OCI-LY1 (cell line): ENCODE data around the gene KPRP.

Experiments
- H2AFZ ChIP-seq: fragments of 200-600 bp; sonication (generic), shearing (Covaris generic); 2 replicates; pipeline ENCODE4 v1.6.0; 2014; ENCODE audit warnings: antibody characterized with exemption, mild to moderate bottlenecking, low read length
- H3F3A ChIP-seq: fragments of 200-600 bp; sonication (generic), shearing (Covaris generic); 2 replicates; pipeline ENCODE4 v1.6.0; 2014; ENCODE audit warnings: mild to moderate bottlenecking, antibody characterized with exemption, low read length, moderate library complexity; ENCODE audit not compliant: insufficient read depth
- H3K27ac ChIP-seq: fragments of 200-600 bp; sonication (generic); 2 replicates; pipeline ENCODE4 v1.5.1; 2014; ENCODE audit warnings: low read length, mixed run types, mild to moderate bottlenecking, low read depth; ENCODE audit not compliant: poor library complexity, severe bottlenecking
- H3K27me3 ChIP-seq: fragments of 200-600 bp; sonication (generic); 2 replicates; pipeline ENCODE4 v1.6.0; 2014; ENCODE audit warnings: antibody characterized with exemption, mild to moderate bottlenecking, low read length, moderate library complexity; ENCODE audit not compliant: insufficient read depth
- H3K36me3 ChIP-seq: fragments of 200-600 bp; sonication (generic); 2 replicates; pipeline ENCODE4 v1.6.1; 2014; ENCODE audit warnings: mild to moderate bottlenecking, antibody characterized with exemption, low read length, moderate library complexity, mixed read lengths; ENCODE audit not compliant: insufficient read depth
- H3K4me1 ChIP-seq: fragments of 200-600 bp; sonication (generic); 2 replicates; pipeline ENCODE4 v1.5.1; 2014; ENCODE audit warnings: mild to moderate bottlenecking, low read length, moderate library complexity; ENCODE audit not compliant: insufficient read depth, severe bottlenecking
- H3K4me2 ChIP-seq: fragments of 200-600 bp; sonication (generic), shearing (Covaris generic); 2 replicates; pipeline ENCODE4 v1.6.1; 2014; ENCODE audit warnings: low read length
- H3K4me3 ChIP-seq: fragments of 200-600 bp; sonication (generic); 2 replicates; pipeline ENCODE4 v1.5.1; 2014; ENCODE audit warnings: low read length, low read depth, mild to moderate bottlenecking, mixed read lengths; ENCODE audit not compliant: poor library complexity, severe bottlenecking
- H3K79me2 ChIP-seq: fragments of 200-600 bp; shearing (Covaris generic); 2 replicates; pipeline ENCODE4 v1.6.1; 2016; ENCODE audit warnings: mixed run types, low read length, mixed read lengths; ENCODE audit not compliant: insufficient read depth
- H3K9ac ChIP-seq: fragments of 200-600 bp; sonication (generic), shearing (Covaris generic); 2 replicates; pipeline ENCODE4 v1.6.1; 2014; ENCODE audit warnings: mild to moderate bottlenecking, low read length, mixed read lengths
- H3K9me2 ChIP-seq: fragments of 200-600 bp; sonication (generic), shearing (Covaris generic); 2 replicates; pipeline ENCODE4 v1.6.1; 2014; ENCODE audit warnings: low read depth, mild to moderate bottlenecking, low read length, mixed read lengths
- H3K9me3 ChIP-seq: fragments of 200-600 bp; shearing (Covaris generic); 2 replicates; pipeline ENCODE4 v1.6.1; 2014; ENCODE audit warnings: low read length, mixed read lengths
- H4K20me1 ChIP-seq: fragments of 200-600 bp; sonication (generic), shearing (Covaris generic); 2 replicates; pipeline ENCODE4 v1.6.0; 2016; ENCODE audit warnings: mild to moderate bottlenecking, low read length; ENCODE audit not compliant: insufficient read depth
- CTCF ChIP-seq: fragments of 200-600 bp; sonication (generic), shearing (Covaris generic); IDR thresholded peaks from 2 replicates; pipeline ENCODE4 v1.5.1; 2017; ENCODE audit warnings: mild to moderate bottlenecking, antibody characterized with exemption, low read length, moderate library complexity, mixed read lengths
- EZH2 ChIP-seq: fragments of 200-600 bp; sonication (generic), shearing (Covaris generic); IDR thresholded peaks from 2 replicates; pipeline ENCODE4 v1.8.0; 2017; ENCODE audit warnings: borderline replicate concordance, mixed run types, mild to moderate bottlenecking, antibody characterized with exemption, low read length, moderate library complexity, mixed read lengths

Gene KPRP, protein sequence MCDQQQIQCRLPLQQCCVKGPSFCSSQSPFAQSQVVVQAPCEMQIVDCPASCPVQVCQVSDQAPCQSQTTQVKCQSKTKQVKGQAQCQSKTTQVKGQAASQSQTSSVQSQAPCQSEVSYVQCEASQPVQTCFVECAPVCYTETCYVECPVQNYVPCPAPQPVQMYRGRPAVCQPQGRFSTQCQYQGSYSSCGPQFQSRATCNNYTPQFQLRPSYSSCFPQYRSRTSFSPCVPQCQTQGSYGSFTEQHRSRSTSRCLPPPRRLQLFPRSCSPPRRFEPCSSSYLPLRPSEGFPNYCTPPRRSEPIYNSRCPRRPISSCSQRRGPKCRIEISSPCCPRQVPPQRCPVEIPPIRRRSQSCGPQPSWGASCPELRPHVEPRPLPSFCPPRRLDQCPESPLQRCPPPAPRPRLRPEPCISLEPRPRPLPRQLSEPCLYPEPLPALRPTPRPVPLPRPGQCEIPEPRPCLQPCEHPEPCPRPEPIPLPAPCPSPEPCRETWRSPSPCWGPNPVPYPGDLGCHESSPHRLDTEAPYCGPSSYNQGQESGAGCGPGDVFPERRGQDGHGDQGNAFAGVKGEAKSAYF

GRCh38 chr1:152757747-152758146, at the start of gene KPRP:
Gene KPRP (plus strand): TSS chr1:152758025. CDS start chr1:152759589, 1,564 bp downstream.
- no peak within 1 kb of the TSS for H3K4me3 ChIP-seq
- no peak within 1 kb of the TSS for H3K27ac ChIP-seq
- no peaks in the 10 kb centered on the region for H3K9me2 ChIP-seq
- H3F3A ChIP-seq: no peaks in the 10 kb centered on the region
- peaks cover 8% of the 10 kb centered on the region for H3K4me1 ChIP-seq
- no peaks in the 10 kb centered on the region for H3K27me3 ChIP-seq
- no peak within 1 kb of the TSS for H3K9ac ChIP-seq
- TF ChIP-seq EZH2 (no peak), CTCF (no peak)
- H2AFZ ChIP-seq: no peak within 1 kb of the TSS
- H3K9me3 ChIP-seq: no peaks in the 10 kb centered on the region
- H3K79me2 ChIP-seq: no peaks in the 10 kb centered on the region
- H3K4me2 ChIP-seq: no peak within 1 kb of the TSS
- H3K36me3 ChIP-seq: no peaks in the 10 kb centered on the region
- H4K20me1 ChIP-seq: no peaks in the 10 kb centered on the region

GRCh38 chr1:152718238-152718637, 39.6 kb upstream of the KPRP start:
- no peak for TF ChIP-seq CTCF
- TF ChIP-seq EZH2: no peak
- Histone ChIP-seq H3K4me3 (no peak overlapping the region), H3K27me3 (no peaks in the 10 kb centered on the region), H3K9me2 (no peaks in the 10 kb centered on the region), H3K9ac (no peak overlapping the region), H3K4me2 (no peak overlapping the region), H3K36me3 (no peaks in the 10 kb centered on the region), H3K9me3 (no peaks in the 10 kb centered on the region), H4K20me1 (no peaks in the 10 kb centered on the region), H3F3A (no peaks in the 10 kb centered on the region), H3K79me2 (no peaks in the 10 kb centered on the region), H3K27ac (no peak overlapping the region), H2AFZ (no peak overlapping the region), H3K4me1 (no peaks in the 10 kb centered on the region)

GRCh38 chr1:152725261-152725660, 32.6 kb upstream of the KPRP start:
- no peaks in the 10 kb centered on the region for H3F3A ChIP-seq

More at GRCh38 chr1:152725261-152725660, 32.6 kb upstream of the KPRP start:
- Histone ChIP-seq H3K27me3 (no peaks in the 10 kb centered on the region), H3K9me3 (no peaks in the 10 kb centered on the region), H3K4me2 (no peak overlapping the region), H3K9me2 (no peaks in the 10 kb centered on the region), H3K4me1 (no peaks in the 10 kb centered on the region), H3K27ac (no peak overlapping the region), H3K4me3 (no peak overlapping the region), H3K79me2 (no peaks in the 10 kb centered on the region), H3K9ac (no peak overlapping the region), H3K36me3 (no peaks in the 10 kb centered on the region), H4K20me1 (no peaks in the 10 kb centered on the region), H2AFZ (no peak overlapping the region)
- TF ChIP-seq EZH2 (no peak), CTCF (no peak)
